Brain microvascular endothelial cell (primary cell): ENCODE results near the gene ASF1B.

Experiments used
- DNase-seq: peaks from one replicate; pipeline ENCODE4 v3.0.0-alpha.2; 2020
- H3K27ac ChIP-seq: fragments of 250-450 bp; sonication (Bioruptor Pico); 2 replicates; pipeline ENCODE4 v1.5.1; 2020; ENCODE audit warnings: mild to moderate bottlenecking, moderate library complexity
- H3K27me3 ChIP-seq: fragments of 250-450 bp; sonication (Bioruptor Pico); replicated peaks from 2 replicates; pipeline ENCODE4 v1.5.1; 2020; ENCODE audit warnings: mild to moderate bottlenecking
- H3K36me3 ChIP-seq: fragments of 250-450 bp; sonication (Bioruptor Pico); replicated peaks from 2 replicates; pipeline ENCODE4 v1.5.1; 2020; ENCODE audit warnings: mild to moderate bottlenecking
- H3K4me3 ChIP-seq: 2 replicates; pipeline ENCODE4 v1.5.1; 2011; ENCODE audit warnings: low read depth, mild to moderate bottlenecking, control low read depth, low read length, moderate library complexity
- CTCF ChIP-seq: IDR thresholded peaks from 2 replicates; pipeline ENCODE4 v1.5.1; 2011; ENCODE audit warnings: low read depth, mild to moderate bottlenecking, moderate library complexity, low read length, control low read depth, inconsistent platforms; ENCODE audit errors: missing control alignments
- in situ Hi-C: cut with HindIII; loops from 2 replicates; pipeline ENCODE4 v1.10.0; 2017; ENCODE audit warnings: low sequenced_read_pairs, low pct_ligation_motif_present

ASF1B gene

GRCh38 chr19:14177496-14178074 lies 41.2 kb upstream of the ASF1B start:
- H3K27me3 ChIP-seq: no peaks in the 10 kb centered on the region
- no peak for DNase-seq
- peaks cover 2% of the 10 kb centered on the region for H3K36me3 ChIP-seq
- TF ChIP-seq CTCF: no peak
- no peak overlapping the region for H3K4me3 ChIP-seq
- in situ Hi-C loops: no loop called here
- H3K27ac ChIP-seq: no peak overlapping the region

- Histone ChIP-seq H3K27ac (no peak overlapping the region), H3K36me3 (peaks cover 6% of the 10 kb centered on the region), H3K27me3 (no peaks in the 10 kb centered on the region), H3K4me3 (no peak overlapping the region)
- in situ Hi-C loops: no loop called here
- no peak for TF ChIP-seq CTCF
- no peak for DNase-seq
These were observed 39.0 kb upstream of the ASF1B start for GRCh38 chr19:14175351-14175792.

- DNase-seq: no peak
- Histone ChIP-seq H3K36me3 (peaks cover 11% of the 10 kb centered on the region), H3K27ac (no peak overlapping the region), H3K27me3 (no peaks in the 10 kb centered on the region), H3K4me3 (no peak overlapping the region)
- in situ Hi-C loops: no loop called here
- no peak for TF ChIP-seq CTCF
These were observed 38.5 kb upstream of the ASF1B start for GRCh38 chr19:14174883-14175282.

GRCh38 chr19:14168993-14169392 lies 32.6 kb upstream of the ASF1B start:
- Histone ChIP-seq H3K27me3 (no peaks in the 10 kb centered on the region), H3K27ac (no peak overlapping the region), H3K4me3 (no peak overlapping the region), H3K36me3 (peaks cover 12% of the 10 kb centered on the region)
- TF ChIP-seq CTCF: no peak
- in situ Hi-C loops: no loop called here
- DNase-seq: no peak

- TF ChIP-seq CTCF: no peak
- in situ Hi-C loops: no loop called here
- H3K27ac ChIP-seq: no peak overlapping the region
- DNase-seq: no peak
- H3K36me3 ChIP-seq: peaks cover 12% of the 10 kb centered on the region
- H3K4me3 ChIP-seq: no peak overlapping the region
- no peaks in the 10 kb centered on the region for H3K27me3 ChIP-seq
These were observed 32.0 kb upstream of the ASF1B start for GRCh38 chr19:14168259-14168972.
